Mesenchymal stem cell (in vitro differentiated cells and primary cell): ENCODE data around the gene SV2B.

Experiments
- DNase-seq: peaks from one replicate; pipeline ENCODE4 v3.0.0-alpha.2; 2013
- H2AFZ ChIP-seq: one replicate; pipeline ENCODE4 v1.6.1; 2013; ENCODE audit warnings: low read depth, mild to moderate bottlenecking, control low read depth, inconsistent platforms, low read length, moderate library complexity
- H2AK5ac ChIP-seq: 2 replicates; pipeline ENCODE4 v1.6.1; 2013; ENCODE audit warnings: low read length, moderate library complexity, mild to moderate bottlenecking, inconsistent platforms; ENCODE audit not compliant: severe bottlenecking
- H2BK120ac ChIP-seq: one replicate; pipeline ENCODE4 v1.6.1; 2013; ENCODE audit warnings: low read depth, mild to moderate bottlenecking, inconsistent platforms, low read length, moderate library complexity
- H2BK12ac ChIP-seq, 2 experiments: one replicate each; pipeline ENCODE4 v1.6.1; 2013; ENCODE audit warnings: inconsistent platforms in 2 of 2, low read length in 2 of 2, mild to moderate bottlenecking in 2 of 2, moderate library complexity in 2 of 2, control low read depth in 1 of 2
- H2BK15ac ChIP-seq: one replicate; pipeline ENCODE4 v1.6.1; 2013; ENCODE audit warnings: mild to moderate bottlenecking, low read depth, inconsistent platforms; ENCODE audit not compliant: poor library complexity, severe bottlenecking
- H2BK5ac ChIP-seq: 2 replicates; pipeline ENCODE4 v1.6.1; 2013; ENCODE audit warnings: low read depth, mild to moderate bottlenecking, low read length, control low read depth, inconsistent platforms; ENCODE audit not compliant: poor library complexity, severe bottlenecking
- H3K14ac ChIP-seq, 2 experiments: one replicate each; pipeline ENCODE4 v1.6.1; 2013; ENCODE audit warnings: inconsistent platforms in 2 of 2, low read length in 2 of 2, control low read depth in 1 of 2, mild to moderate bottlenecking in 1 of 2, moderate library complexity in 1 of 2
- H3K18ac ChIP-seq, 2 experiments: one replicate each; pipeline ENCODE4 v1.6.1; 2013; ENCODE audit warnings: inconsistent platforms in 2 of 2, low read length in 2 of 2, control low read depth in 1 of 2, low read depth in 1 of 2, mild to moderate bottlenecking in 1 of 2
- H3K23ac ChIP-seq, 2 experiments: one replicate each; pipeline ENCODE4 v1.6.1; 2013; ENCODE audit warnings: inconsistent platforms in 2 of 2, low read length in 2 of 2, mild to moderate bottlenecking in 2 of 2, moderate library complexity in 2 of 2, control low read depth in 1 of 2
- H3K27ac ChIP-seq: 2 replicates; pipeline ENCODE4 v1.5.1; 2013; ENCODE audit warnings: mild to moderate bottlenecking, moderate library complexity, low read length, control low read depth, inconsistent platforms; ENCODE audit not compliant: poor library complexity, severe bottlenecking
- H3K27me3 ChIP-seq, 2 experiments: 2 replicates each; pipeline versions ENCODE4 v1.6.1 to v1.7.0; 2013; ENCODE audit warnings: low read length in 2 of 2, mild to moderate bottlenecking in 2 of 2, moderate library complexity in 2 of 2, control low read depth in 1 of 2, inconsistent platforms in 1 of 2; ENCODE audit not compliant: control insufficient read depth in 1 of 2, insufficient read depth in 1 of 2
- H3K36me3 ChIP-seq, 2 experiments: 2 replicates each; pipeline versions ENCODE4 v1.6.1 to v1.7.0; 2013; ENCODE audit warnings: low read length in 2 of 2, control low read depth in 1 of 2, inconsistent platforms in 1 of 2, low read depth in 1 of 2, mild to moderate bottlenecking in 1 of 2; ENCODE audit not compliant: insufficient read depth in 2 of 2, control insufficient read depth in 1 of 2
- H3K4ac ChIP-seq, 2 experiments: one replicate each; pipeline ENCODE4 v1.6.1; 2013; ENCODE audit warnings: inconsistent platforms in 2 of 2, low read length in 2 of 2, mild to moderate bottlenecking in 2 of 2, moderate library complexity in 2 of 2, control low read depth in 1 of 2, low read depth in 1 of 2
- H3K4me1 ChIP-seq: 2 replicates; pipeline ENCODE4 v1.6.1; 2013; ENCODE audit warnings: low read depth, low read length, control low read depth; ENCODE audit not compliant: control insufficient read depth, insufficient read depth
- H3K4me2 ChIP-seq: 2 replicates; pipeline ENCODE4 v1.6.1; 2013; ENCODE audit warnings: low read length, mild to moderate bottlenecking, inconsistent platforms; ENCODE audit not compliant: poor library complexity, severe bottlenecking
- H3K4me3 ChIP-seq, 2 experiments: 2 replicates each; pipeline versions ENCODE4 v1.5.1 to v1.7.0; 2013; ENCODE audit warnings: low read length in 2 of 2, mild to moderate bottlenecking in 2 of 2, control low read depth in 1 of 2, low read depth in 1 of 2; ENCODE audit not compliant: insufficient read depth in 1 of 2
- H3K79me1 ChIP-seq: replicated peaks from 2 replicates; pipeline ENCODE4 v1.6.1; 2013; ENCODE audit warnings: mild to moderate bottlenecking, control low read depth, low read length, inconsistent platforms; ENCODE audit not compliant: poor library complexity, severe bottlenecking
- H3K9ac ChIP-seq: 2 replicates; pipeline ENCODE4 v1.7.0; 2013; ENCODE audit warnings: mild to moderate bottlenecking, low read length, moderate library complexity
- H3K9me3 ChIP-seq: 2 replicates; pipeline ENCODE4 v1.7.0; 2013; ENCODE audit warnings: mild to moderate bottlenecking, low read length; ENCODE audit not compliant: control insufficient read depth
- H4K8ac ChIP-seq: one replicate; pipeline ENCODE4 v1.6.1; 2013; ENCODE audit warnings: inconsistent platforms, mild to moderate bottlenecking, low read length, moderate library complexity
- H4K91ac ChIP-seq: one replicate; pipeline ENCODE4 v1.6.1; 2013; ENCODE audit warnings: mild to moderate bottlenecking, low read length, inconsistent platforms
- WGBS: methylation state at CpG from one replicate; pipeline ENCODE4 v1.1.7; 2013; ENCODE audit warnings: mixed read lengths; 5-methylcytosine and 5-hydroxymethylcytosine counted together

The SV2B gene

GRCh38 chr15:91114301-91114700 is 14.2 kb downstream of the SV2B start:
- Histone ChIP-seq H3K27ac (no peak overlapping the region), H2BK120ac (no peak overlapping the region), H3K9me3 (no peaks in the 10 kb centered on the region), H3K4me3 (no peak overlapping the region), H3K14ac (no peak overlapping the region), H2AK5ac (no peak overlapping the region), H3K4me2 (no peak overlapping the region), H2BK5ac (no peak overlapping the region), H3K36me3 (no peaks in the 10 kb centered on the region), H3K79me1 (no peaks in the 10 kb centered on the region), H4K8ac (no peak overlapping the region), H2BK15ac (no peak overlapping the region), H3K9ac (no peak overlapping the region), H2AFZ (no peak overlapping the region), H3K4ac (no peak overlapping the region), H3K27me3 (peaks cover under 1% of the 10 kb centered on the region in 2 experiments), H2BK12ac (no peak overlapping the region), H3K4me1 (no peaks in the 10 kb centered on the region), H4K91ac (no peak overlapping the region), H3K18ac (no peak overlapping the region), H3K23ac (no peak overlapping the region)
- DNase-seq: no peak
- WGBS: 71% methylated on average over 4 of the region's 5 CpGs

GRCh38 chr15:91116113-91117067 is 16.3 kb downstream of the SV2B start:
- WGBS: 68% methylated on average over 9 of the region's 9 CpGs
- DNase-seq: no peak

GRCh38 chr15:91117375-91117774 is 17.3 kb downstream of the SV2B start:
- no peak overlapping the region for H3K4me3 ChIP-seq
- no peak overlapping the region for H2BK15ac ChIP-seq
- no peak overlapping the region for H2AFZ ChIP-seq
- H2BK12ac ChIP-seq: no peak overlapping the region
- H3K79me1 ChIP-seq: no peaks in the 10 kb centered on the region
- no peak overlapping the region for H2AK5ac ChIP-seq
- H2BK120ac ChIP-seq: no peak overlapping the region
- no peak overlapping the region for H3K14ac ChIP-seq
- H3K4me1 ChIP-seq: no peaks in the 10 kb centered on the region
- H3K27me3 ChIP-seq: peaks cover 0 to 5% of the 10 kb centered on the region in 2 experiments
- no peak overlapping the region for H3K23ac ChIP-seq
- no peak overlapping the region for H3K9ac ChIP-seq
- no peak overlapping the region for H4K91ac ChIP-seq
- DNase-seq: no peak
- H3K27ac ChIP-seq: no peak overlapping the region
- H3K18ac ChIP-seq: no peak overlapping the region
- no peak overlapping the region for H4K8ac ChIP-seq
- no peaks in the 10 kb centered on the region for H3K36me3 ChIP-seq
- no peaks in the 10 kb centered on the region for H3K9me3 ChIP-seq
- WGBS: 83% methylated on average over 1 of the region's 1 CpG
- H3K4me2 ChIP-seq: no peak overlapping the region
- H3K4ac ChIP-seq: no peak overlapping the region
- H2BK5ac ChIP-seq: no peak overlapping the region

More at GRCh38 chr15:91116113-91117067, 16.3 kb downstream of the SV2B start:
- Histone ChIP-seq H3K4me3 (no peak overlapping the region), H2BK120ac (no peak overlapping the region), H2AK5ac (no peak overlapping the region), H3K4me1 (no peaks in the 10 kb centered on the region), H3K4ac (no peak overlapping the region), H2BK12ac (no peak overlapping the region), H3K27me3 (peaks cover 0 to 5% of the 10 kb centered on the region in 2 experiments), H3K4me2 (no peak overlapping the region), H3K36me3 (no peaks in the 10 kb centered on the region), H3K18ac (no peak overlapping the region), H2AFZ (no peak overlapping the region), H4K8ac (no peak overlapping the region), H3K27ac (no peak overlapping the region), H4K91ac (no peak overlapping the region), H3K9ac (no peak overlapping the region), H2BK15ac (no peak overlapping the region), H2BK5ac (no peak overlapping the region), H3K79me1 (no peaks in the 10 kb centered on the region), H3K23ac (no peak overlapping the region), H3K14ac (no peak overlapping the region), H3K9me3 (no peaks in the 10 kb centered on the region)

GRCh38 chr15:91118817-91119590 is 18.9 kb downstream of the SV2B start:
- Histone ChIP-seq H3K9ac (no peak overlapping the region), H3K23ac (no peak overlapping the region), H2BK5ac (peak overlapping the region; percentile 32), H3K27me3 (peaks cover 0 to 5% of the 10 kb centered on the region in 2 experiments), H2BK12ac (no peak overlapping the region), H2BK15ac (no peak overlapping the region), H3K79me1 (no peaks in the 10 kb centered on the region), H3K4me1 (no peaks in the 10 kb centered on the region), H3K27ac (no peak overlapping the region), H4K91ac (no peak overlapping the region), H3K9me3 (no peaks in the 10 kb centered on the region), H3K36me3 (no peaks in the 10 kb centered on the region), H4K8ac (no peak overlapping the region), H2AK5ac (no peak overlapping the region), H3K4me3 (no peak overlapping the region), H3K14ac (no peak overlapping the region), H3K4me2 (no peak overlapping the region), H3K18ac (no peak overlapping the region), H2AFZ (no peak overlapping the region), H2BK120ac (no peak overlapping the region), H3K4ac (no peak overlapping the region)
- 91% methylated on average over 11 of the region's 12 CpGs for WGBS
- no peak for DNase-seq
